ENCODE results near the gene FNDC11. TPM values are rescaled to one million over a fixed set of nuclear protein-coding genes. Genes with fewer than 3 reads are reported as not detected.

FNDC11 gene
- total and polyA plus RNA-seq, 10 donors, result 0.33 to 2.0 (median 1.00) TPM

DNA sequence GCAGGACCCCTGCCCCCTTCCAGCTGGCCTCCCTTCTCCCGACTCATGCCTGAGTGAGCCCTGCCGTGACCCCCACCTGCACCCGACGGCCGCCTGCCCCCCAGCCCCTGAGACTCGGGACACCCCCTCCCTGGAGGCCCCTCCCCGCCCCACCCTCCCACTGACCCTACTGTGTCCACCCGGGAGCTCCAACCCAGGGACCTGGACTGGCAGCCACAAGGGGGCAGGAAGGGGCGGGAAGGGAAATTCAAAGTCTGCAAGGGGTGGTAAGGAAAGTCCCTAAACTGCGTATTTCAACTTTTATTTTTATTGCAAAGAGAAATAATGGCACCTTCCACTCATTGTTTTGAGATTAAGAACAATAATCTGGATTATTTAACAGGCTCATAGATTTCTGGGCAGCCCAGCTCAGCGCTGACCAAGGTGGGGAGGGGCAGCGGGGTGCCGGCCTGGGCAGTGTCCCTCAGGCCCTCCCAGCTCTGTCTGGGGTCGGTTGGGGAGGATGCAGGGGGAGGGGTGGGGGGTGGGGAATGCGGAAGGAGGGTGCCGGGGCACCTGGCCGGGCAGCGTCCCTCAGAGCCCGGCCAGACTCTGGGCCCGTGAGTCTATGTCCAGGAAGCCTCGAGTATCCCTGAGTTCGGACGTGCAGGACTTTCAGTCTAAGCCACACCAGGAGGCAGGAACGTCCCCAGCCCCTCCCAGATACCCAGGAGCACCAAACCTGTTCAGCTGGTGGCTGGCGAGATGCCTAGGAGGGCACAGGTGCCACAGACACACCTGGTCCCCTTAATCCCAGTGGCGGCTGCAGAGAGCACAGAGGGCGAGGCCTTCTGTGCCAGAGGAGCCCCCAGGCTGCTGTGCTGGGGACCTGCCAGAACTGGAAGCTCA lies 15.5 kb upstream of the FNDC11 start:
- DNase-seq, result no peak
- Histone ChIP-seq H3K27ac (peak overlapping the region in 7 of 8 donors; percentile 74 to 89 (median 87)), H3K4me3 (peak overlapping the region in 5 of 8 donors; percentile 36 to 67 (median 41)), H3K9me3 (no peaks in the 10 kb centered on the region), H3K27me3 (replicated peaks in 1 of 7) (peaks cover 0 to 15% (median 0%) of the 10 kb centered on the region in 7 donors), H3K4me1 (peaks cover 25 to 89% (median 69%) of the 10 kb centered on the region in 6 donors), H3K36me3 (no peaks in the 10 kb centered on the region)
- TF ChIP-seq, protein P1, sequence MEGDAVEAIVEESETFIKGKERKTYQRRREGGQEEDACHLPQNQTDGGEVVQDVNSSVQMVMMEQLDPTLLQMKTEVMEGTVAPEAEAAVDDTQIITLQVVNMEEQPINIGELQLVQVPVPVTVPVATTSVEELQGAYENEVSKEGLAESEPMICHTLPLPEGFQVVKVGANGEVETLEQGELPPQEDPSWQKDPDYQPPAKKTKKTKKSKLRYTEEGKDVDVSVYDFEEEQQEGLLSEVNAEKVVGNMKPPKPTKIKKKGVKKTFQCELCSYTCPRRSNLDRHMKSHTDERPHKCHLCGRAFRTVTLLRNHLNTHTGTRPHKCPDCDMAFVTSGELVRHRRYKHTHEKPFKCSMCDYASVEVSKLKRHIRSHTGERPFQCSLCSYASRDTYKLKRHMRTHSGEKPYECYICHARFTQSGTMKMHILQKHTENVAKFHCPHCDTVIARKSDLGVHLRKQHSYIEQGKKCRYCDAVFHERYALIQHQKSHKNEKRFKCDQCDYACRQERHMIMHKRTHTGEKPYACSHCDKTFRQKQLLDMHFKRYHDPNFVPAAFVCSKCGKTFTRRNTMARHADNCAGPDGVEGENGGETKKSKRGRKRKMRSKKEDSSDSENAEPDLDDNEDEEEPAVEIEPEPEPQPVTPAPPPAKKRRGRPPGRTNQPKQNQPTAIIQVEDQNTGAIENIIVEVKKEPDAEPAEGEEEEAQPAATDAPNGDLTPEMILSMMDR (IDR thresholded peaks at IDR 0.05 in 8 of 11, conservative IDR thresholded peaks at IDR 0.05 in 3 of 11), result peak in 5 of 11 experiments; percentile 30 to 60 (median 42)
- no peak for TF ChIP-seq POLR2A (IDR thresholded peaks at IDR 0.05)
- intact Hi-C loops (cut with DNase I; ENCODE audit: low total_unique reads), result loop anchor here (5.0 to 10.0 kb wide), 2 partner anchors 116 to 434 kb away; partner anchors contain the start of genes RTEL1 and STMN3
- 24 to 47% (median 37%) methylated on average over 18 to 27 of the region's 27 CpGs for WGBS, 5 donors

DNA sequence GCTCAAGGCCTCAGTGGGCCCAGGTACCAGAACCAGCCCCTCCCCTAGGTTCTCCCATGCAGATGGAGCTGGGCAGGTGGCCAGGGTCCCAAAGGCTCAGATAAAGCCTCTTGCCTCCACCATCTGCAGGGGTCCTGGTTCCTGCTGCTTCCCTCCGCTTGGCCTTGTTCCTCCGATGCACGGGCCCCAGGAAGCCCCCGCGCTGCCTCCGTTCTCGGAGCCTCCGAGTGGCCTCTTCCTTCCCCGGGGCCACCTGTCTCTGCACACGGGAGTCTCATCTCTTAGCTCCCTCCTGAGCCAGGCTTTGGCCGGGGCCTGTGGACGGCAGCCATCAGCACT lies 14.9 kb upstream of the FNDC11 start:
- 47 to 76% (median 66%) methylated on average over 12 of the region's 12 CpGs for WGBS, 5 donors
- H3K9me3 ChIP-seq, result no peaks in the 10 kb centered on the region
- peaks cover 26 to 95% (median 69%) of the 10 kb centered on the region in 6 donors for H3K4me1 ChIP-seq
- TF ChIP-seq POLR2AphosphoS5 (IDR thresholded peaks at IDR 0.05), result peak in 1 of 3 donors; percentile 7
- no peak for TF ChIP-seq POLR2A (IDR thresholded peaks at IDR 0.05)
- H3K27me3 ChIP-seq (replicated peaks in 1 of 7), result peaks cover 0 to 10% (median 0%) of the 10 kb centered on the region in 7 donors
- H3K36me3 ChIP-seq, result no peaks in the 10 kb centered on the region
- DNase-seq, result no peak
- no peak overlapping the region for H3K4me3 ChIP-seq
- peak overlapping the region in 5 of 8 donors; percentile 77 to 89 (median 87) for H3K27ac ChIP-seq
- intact Hi-C loops (cut with DNase I; ENCODE audit: low total_unique reads), result loop anchor here (5.0 to 10.0 kb wide), 2 partner anchors 116 to 433 kb away; partner anchors contain the start of genes RTEL1 and STMN3

DNA sequence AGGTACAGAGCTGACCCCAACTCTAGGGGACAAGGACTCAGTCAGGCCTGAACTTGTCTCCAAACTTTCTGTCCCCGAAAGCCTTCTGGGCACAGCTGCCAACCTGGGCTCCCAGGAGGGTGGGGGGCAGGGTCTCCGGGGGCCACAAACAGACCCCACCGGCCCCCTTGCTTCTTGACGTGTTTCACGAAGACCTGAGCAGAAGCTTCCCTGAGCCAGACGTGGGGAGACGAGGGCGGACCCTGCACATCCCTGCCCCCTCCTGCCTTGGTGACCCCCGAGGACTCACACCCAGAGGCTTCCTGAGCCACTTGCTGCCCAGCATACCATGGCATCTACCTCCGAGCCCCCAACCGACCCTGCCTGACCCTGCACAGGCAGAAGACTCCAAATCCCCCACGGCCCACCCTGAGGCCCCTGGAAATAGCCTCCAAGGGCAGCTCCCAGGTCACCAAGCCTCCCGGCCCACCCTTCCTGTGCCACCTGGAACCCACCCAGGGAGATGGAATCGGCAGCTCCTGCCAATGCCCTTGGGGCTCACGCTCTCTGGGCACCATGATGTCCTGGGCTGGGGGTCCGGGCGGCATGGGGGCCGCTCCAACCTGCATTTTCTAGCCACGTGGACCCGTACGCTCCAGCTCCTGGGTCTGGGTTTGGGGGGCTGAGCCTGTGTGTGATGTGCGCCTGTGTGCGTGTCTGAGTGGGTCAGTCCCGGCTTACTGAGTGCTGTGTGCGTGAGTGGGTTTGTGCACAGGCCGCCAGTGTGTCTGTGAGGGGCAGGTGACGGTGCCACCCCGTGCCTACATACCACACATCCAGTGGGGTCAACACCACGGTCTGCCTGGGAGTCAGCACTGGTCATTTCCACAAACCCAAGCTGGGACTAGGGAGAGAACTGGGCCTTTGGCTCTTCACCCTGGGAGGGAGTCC lies 14.3 kb upstream of the FNDC11 start:
- no peak overlapping the region for H3K4me3 ChIP-seq
- TF ChIP-seq POLR2AphosphoS5 (IDR thresholded peaks at IDR 0.05) (peak in 1 of 3 donors; percentile 7), POLR2A (IDR thresholded peaks at IDR 0.05) (no peak)
- no peak for DNase-seq

DNA sequence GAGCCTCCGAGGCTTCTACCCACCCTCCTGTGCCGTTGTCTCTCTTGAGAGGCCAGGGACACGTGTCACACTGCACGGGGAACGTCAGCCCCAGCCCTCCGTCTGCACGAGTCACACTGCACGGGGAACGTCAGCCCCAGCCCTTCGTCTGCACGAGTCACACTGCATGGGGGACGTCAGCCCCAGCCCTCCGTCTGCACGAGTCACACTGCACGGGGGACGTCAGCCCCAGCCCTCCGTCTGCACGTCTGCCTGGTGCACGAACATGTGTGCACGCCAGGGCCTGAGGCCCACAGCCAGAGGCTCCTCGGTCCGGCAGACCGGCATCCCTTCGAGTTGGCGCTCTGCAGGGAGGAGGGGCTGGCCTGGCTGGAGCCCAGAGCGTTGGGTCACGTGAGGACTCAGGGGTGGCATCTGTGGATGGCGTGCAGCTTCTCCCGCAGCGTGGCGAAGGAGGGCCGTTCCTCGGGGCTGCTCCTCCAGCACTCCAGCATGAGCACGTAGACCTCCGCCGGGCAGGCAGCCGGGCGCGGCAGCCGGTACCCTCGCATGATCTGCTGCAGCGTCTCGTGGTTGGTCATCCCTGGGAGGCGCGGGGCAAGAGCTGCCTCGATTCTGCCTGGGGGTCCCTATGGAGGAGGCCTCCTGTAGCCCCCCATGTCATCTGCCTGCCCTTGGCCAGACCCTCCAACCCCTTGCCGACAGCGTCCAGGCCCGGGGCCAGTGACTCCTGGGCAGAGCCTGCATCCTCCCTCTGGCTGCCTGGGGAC lies 13.4 kb upstream of the FNDC11 start:
- intact Hi-C loops (cut with DNase I; ENCODE audit: low total_unique reads), result no loop called here
- Histone ChIP-seq H3K36me3 (no peaks in the 10 kb centered on the region), H3K27ac (peak overlapping the region in 4 of 8 donors; percentile 69 to 88 (median 82)), H3K9me3 (no peaks in the 10 kb centered on the region), H3K4me3 (no peak overlapping the region), H3K27me3 (replicated peaks in 1 of 7) (no peaks in the 10 kb centered on the region), H3K4me1 (peaks cover 26 to 91% (median 66%) of the 10 kb centered on the region in 6 donors)
- DNase-seq, result no peak
- WGBS, 5 donors, result 67 to 84% (median 79%) methylated on average over 35 to 49 of the region's 49 CpGs
- TF ChIP-seq POLR2AphosphoS5 (IDR thresholded peaks at IDR 0.05), result no peak
- no peak for TF ChIP-seq POLR2A (IDR thresholded peaks at IDR 0.05)
- TF ChIP-seq, protein P1 (IDR thresholded peaks at IDR 0.05 in 8 of 11, conservative IDR thresholded peaks at IDR 0.05 in 3 of 11), result no peak

More for the DNA sequence above, 14.3 kb upstream of the FNDC11 start:
- intact Hi-C loops (cut with DNase I; ENCODE audit: low total_unique reads), result loop anchor here (5.0 to 10.0 kb wide), 2 partner anchors 115 to 433 kb away; partner anchors contain the start of genes RTEL1 and STMN3
- H3K27me3 ChIP-seq (replicated peaks in 1 of 7), result peaks cover 0 to 8% (median 0%) of the 10 kb centered on the region in 7 donors
- H3K9me3 ChIP-seq, result no peaks in the 10 kb centered on the region
- WGBS, 5 donors, result 82 to 95% (median 87%) methylated on average over 15 to 29 of the region's 29 CpGs
- H3K4me1 ChIP-seq, result peaks cover 26 to 90% (median 66%) of the 10 kb centered on the region in 6 donors
- H3K36me3 ChIP-seq, result no peaks in the 10 kb centered on the region
- peak overlapping the region in 1 of 8 donors; percentile 88 for H3K27ac ChIP-seq
